ENCODE results near the gene SPEF2. TPM values are rescaled to one million over a fixed set of nuclear protein-coding genes. Genes with fewer than 3 reads are reported as not detected.

The SPEF2 gene
- total RNA-seq, 1 donor from 2014 or later = 3.7 TPM

- H3K9me3 ChIP-seq (ENCODE audit: control insufficient read depth in 3 of 3, low read length in 3 of 3) = no peaks in the 10 kb centered on the region
- H3K27ac ChIP-seq (ENCODE audit: low read depth, low read length) = no peak overlapping the region
- no peaks in the 10 kb centered on the region for H3K4me1 ChIP-seq (ENCODE audit: control insufficient read depth in 3 of 3, insufficient read depth in 3 of 3, low read length in 3 of 3)
- no peak overlapping the region for H3K4me3 ChIP-seq (ENCODE audit: low read length in 3 of 3)
- H3K36me3 ChIP-seq (ENCODE audit: control insufficient read depth in 3 of 3, insufficient read depth in 3 of 3, low read length in 3 of 3) = no peaks in the 10 kb centered on the region
- H3K9ac ChIP-seq (ENCODE audit: low read depth in 1 of 3, low read length in 3 of 3) = no peak overlapping the region
- H3K27me3 ChIP-seq (ENCODE audit: control insufficient read depth in 3 of 3, insufficient read depth in 3 of 3, low read length in 3 of 3) = no peaks in the 10 kb centered on the region
Observed at GRCh38 chr5:35651002-35651756, 33.5 kb downstream of the SPEF2 start.

DNA sequence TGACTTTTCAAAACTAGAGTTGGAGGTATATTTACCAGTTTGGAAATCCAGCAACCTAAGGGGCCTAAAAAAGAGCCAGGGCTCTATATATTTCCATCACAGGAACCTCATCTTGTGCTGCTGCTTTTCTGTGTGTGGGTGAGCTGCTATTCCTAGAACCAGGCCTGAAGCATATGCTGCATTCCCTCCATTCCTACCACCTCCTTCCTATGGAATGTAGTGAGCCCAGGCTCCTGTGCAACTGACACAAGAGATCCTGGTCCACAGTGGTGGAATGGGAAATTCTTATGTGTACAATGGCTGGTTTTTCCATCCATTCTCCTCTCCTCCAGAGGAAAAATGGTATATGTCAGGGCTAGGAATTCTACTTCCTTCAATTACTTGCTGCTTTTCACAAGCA, 39.1 kb downstream of the SPEF2 start:
- Histone ChIP-seq H3K27me3 (ENCODE audit: control insufficient read depth in 3 of 3, insufficient read depth in 3 of 3, low read length in 3 of 3) (no peaks in the 10 kb centered on the region), H3K9ac (ENCODE audit: low read depth in 1 of 3, low read length in 3 of 3) (no peak overlapping the region), H3K4me1 (ENCODE audit: control insufficient read depth in 3 of 3, insufficient read depth in 3 of 3, low read length in 3 of 3) (no peaks in the 10 kb centered on the region), H3K9me3 (ENCODE audit: control insufficient read depth in 3 of 3, low read length in 3 of 3) (no peaks in the 10 kb centered on the region), H3K4me3 (ENCODE audit: low read length in 3 of 3) (no peak overlapping the region), H3K36me3 (ENCODE audit: control insufficient read depth in 3 of 3, insufficient read depth in 3 of 3, low read length in 3 of 3) (no peaks in the 10 kb centered on the region), H3K27ac (ENCODE audit: low read depth, low read length) (no peak overlapping the region)

GRCh38 chr5:35657877-35658276, 40.2 kb downstream of the SPEF2 start:
- no peaks in the 10 kb centered on the region for H3K27me3 ChIP-seq (ENCODE audit: control insufficient read depth in 3 of 3, insufficient read depth in 3 of 3, low read length in 3 of 3)
- no peak overlapping the region for H3K9ac ChIP-seq (ENCODE audit: low read depth in 1 of 3, low read length in 3 of 3)
- no peaks in the 10 kb centered on the region for H3K36me3 ChIP-seq (ENCODE audit: control insufficient read depth in 3 of 3, insufficient read depth in 3 of 3, low read length in 3 of 3)
- no peaks in the 10 kb centered on the region for H3K9me3 ChIP-seq (ENCODE audit: control insufficient read depth in 3 of 3, low read length in 3 of 3)
- H3K27ac ChIP-seq (ENCODE audit: low read depth, low read length) = no peak overlapping the region
- no peak overlapping the region for H3K4me3 ChIP-seq (ENCODE audit: low read length in 3 of 3)
- H3K4me1 ChIP-seq (ENCODE audit: control insufficient read depth in 3 of 3, insufficient read depth in 3 of 3, low read length in 3 of 3) = no peaks in the 10 kb centered on the region

- H3K27ac ChIP-seq (ENCODE audit: low read depth, low read length) = no peak overlapping the region
- no peaks in the 10 kb centered on the region for H3K36me3 ChIP-seq (ENCODE audit: control insufficient read depth in 3 of 3, insufficient read depth in 3 of 3, low read length in 3 of 3)
- H3K9me3 ChIP-seq (ENCODE audit: control insufficient read depth in 3 of 3, low read length in 3 of 3) = no peaks in the 10 kb centered on the region
- no peaks in the 10 kb centered on the region for H3K4me1 ChIP-seq (ENCODE audit: control insufficient read depth in 3 of 3, insufficient read depth in 3 of 3, low read length in 3 of 3)
- no peak overlapping the region for H3K4me3 ChIP-seq (ENCODE audit: low read length in 3 of 3)
- H3K9ac ChIP-seq (ENCODE audit: low read depth in 1 of 3, low read length in 3 of 3) = no peak overlapping the region
- no peaks in the 10 kb centered on the region for H3K27me3 ChIP-seq (ENCODE audit: control insufficient read depth in 3 of 3, insufficient read depth in 3 of 3, low read length in 3 of 3)
Observed at GRCh38 chr5:35659556-35659955, 41.9 kb downstream of the SPEF2 start.

DNA sequence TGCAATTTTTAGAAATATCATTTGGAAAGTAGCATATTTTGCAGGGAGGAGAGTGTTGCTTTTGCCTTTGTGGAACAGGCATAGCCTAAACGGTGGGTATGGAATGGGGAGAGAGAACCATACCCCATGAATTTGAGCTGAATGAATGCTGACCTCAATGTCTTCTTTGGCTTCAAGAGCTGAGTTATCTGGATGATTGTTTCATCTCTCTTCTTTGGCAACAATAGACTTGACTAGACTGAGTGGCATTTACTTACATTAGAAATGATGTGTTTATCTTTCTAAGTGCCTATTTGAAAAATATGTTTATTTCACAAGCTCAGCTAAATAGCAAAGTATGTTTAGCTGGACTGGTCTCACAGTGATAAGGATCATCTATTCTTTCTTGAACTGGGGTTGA, 42.8 kb downstream of the SPEF2 start:
- Histone ChIP-seq H3K4me3 (ENCODE audit: low read length in 3 of 3) (no peak overlapping the region), H3K4me1 (ENCODE audit: control insufficient read depth in 3 of 3, insufficient read depth in 3 of 3, low read length in 3 of 3) (no peaks in the 10 kb centered on the region), H3K27ac (ENCODE audit: low read depth, low read length) (no peak overlapping the region), H3K36me3 (ENCODE audit: control insufficient read depth in 3 of 3, insufficient read depth in 3 of 3, low read length in 3 of 3) (no peaks in the 10 kb centered on the region), H3K27me3 (ENCODE audit: control insufficient read depth in 3 of 3, insufficient read depth in 3 of 3, low read length in 3 of 3) (no peaks in the 10 kb centered on the region), H3K9ac (ENCODE audit: low read depth in 1 of 3, low read length in 3 of 3) (no peak overlapping the region), H3K9me3 (ENCODE audit: control insufficient read depth in 3 of 3, low read length in 3 of 3) (no peaks in the 10 kb centered on the region)

DNA sequence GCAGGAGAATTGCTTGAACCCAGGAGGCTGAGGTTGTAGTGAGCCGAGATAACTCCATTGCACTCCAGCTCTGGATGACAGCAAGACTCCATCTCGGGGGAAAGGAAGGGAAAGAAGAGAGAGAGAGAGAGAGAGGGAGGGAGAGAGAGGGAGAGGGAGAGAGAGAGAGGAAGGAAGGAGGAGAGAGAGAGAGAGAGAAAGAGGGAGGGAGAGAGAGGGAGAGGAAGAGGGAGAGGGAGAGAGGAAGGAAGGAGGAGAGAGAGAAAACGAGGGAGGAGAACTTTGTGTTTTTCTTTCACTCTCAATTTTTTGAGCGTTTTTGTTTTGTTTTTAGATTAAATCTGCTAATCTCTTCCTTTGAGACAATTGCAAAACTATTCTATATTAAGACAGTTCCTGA, 46.9 kb downstream of the SPEF2 start:
- no peaks in the 10 kb centered on the region for H3K36me3 ChIP-seq (ENCODE audit: control insufficient read depth in 3 of 3, insufficient read depth in 3 of 3, low read length in 3 of 3)

DNA sequence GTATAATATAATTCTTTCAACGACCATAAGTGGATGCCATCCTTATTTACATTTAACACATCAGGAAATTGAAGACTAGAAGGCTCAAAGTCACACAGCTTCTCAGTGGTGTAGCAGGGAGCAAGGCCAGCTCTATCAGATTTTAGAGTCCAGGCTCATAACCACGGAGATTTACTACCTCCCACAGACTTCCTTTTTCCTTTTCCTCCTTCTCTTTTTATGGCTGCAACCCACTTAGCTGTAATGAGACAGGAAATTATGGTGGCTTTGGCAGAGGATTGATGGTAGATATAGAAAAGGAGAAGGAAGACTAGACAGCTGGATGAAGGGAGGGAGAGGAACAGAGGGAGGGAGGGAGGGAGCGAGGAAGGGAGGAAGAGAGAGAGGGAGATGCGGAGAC, 47.4 kb downstream of the SPEF2 start:
- Histone ChIP-seq H3K4me3 (ENCODE audit: low read length in 3 of 3) (no peak overlapping the region), H3K36me3 (ENCODE audit: control insufficient read depth in 3 of 3, insufficient read depth in 3 of 3, low read length in 3 of 3) (no peaks in the 10 kb centered on the region), H3K27ac (ENCODE audit: low read depth, low read length) (no peak overlapping the region), H3K9ac (ENCODE audit: low read depth in 1 of 3, low read length in 3 of 3) (no peak overlapping the region), H3K4me1 (ENCODE audit: control insufficient read depth in 3 of 3, insufficient read depth in 3 of 3, low read length in 3 of 3) (no peaks in the 10 kb centered on the region), H3K27me3 (ENCODE audit: control insufficient read depth in 3 of 3, insufficient read depth in 3 of 3, low read length in 3 of 3) (no peaks in the 10 kb centered on the region), H3K9me3 (ENCODE audit: control insufficient read depth in 3 of 3, low read length in 3 of 3) (no peaks in the 10 kb centered on the region)

More for the DNA sequence above, 46.9 kb downstream of the SPEF2 start:
- Histone ChIP-seq H3K4me1 (ENCODE audit: control insufficient read depth in 3 of 3, insufficient read depth in 3 of 3, low read length in 3 of 3) (no peaks in the 10 kb centered on the region), H3K9ac (ENCODE audit: low read depth in 1 of 3, low read length in 3 of 3) (no peak overlapping the region), H3K4me3 (ENCODE audit: low read length in 3 of 3) (no peak overlapping the region), H3K27ac (ENCODE audit: low read depth, low read length) (no peak overlapping the region), H3K9me3 (ENCODE audit: control insufficient read depth in 3 of 3, low read length in 3 of 3) (no peaks in the 10 kb centered on the region), H3K27me3 (ENCODE audit: control insufficient read depth in 3 of 3, insufficient read depth in 3 of 3, low read length in 3 of 3) (no peaks in the 10 kb centered on the region)

DNA sequence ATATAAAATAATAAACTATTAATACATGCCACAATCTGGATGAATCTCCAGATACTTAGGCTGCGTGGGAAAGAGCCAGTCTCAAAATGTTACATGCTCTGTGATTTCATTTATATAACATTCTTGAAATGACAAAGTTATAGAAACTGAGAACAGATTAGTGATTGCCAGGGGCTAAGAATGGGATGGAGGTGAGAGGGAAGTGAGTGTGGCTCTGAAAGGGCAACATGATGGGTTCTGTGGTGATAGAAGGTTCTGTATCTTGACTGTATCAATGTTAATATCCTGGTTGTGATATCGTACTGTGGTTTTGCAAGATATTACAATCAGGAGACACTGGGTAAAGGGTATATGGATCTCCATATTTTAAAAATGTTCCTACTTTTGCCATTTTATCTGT, 50.7 kb downstream of the SPEF2 start:
- Histone ChIP-seq H3K4me3 (ENCODE audit: low read length in 3 of 3) (no peak overlapping the region), H3K9me3 (ENCODE audit: control insufficient read depth in 3 of 3, low read length in 3 of 3) (no peaks in the 10 kb centered on the region), H3K4me1 (ENCODE audit: control insufficient read depth in 3 of 3, insufficient read depth in 3 of 3, low read length in 3 of 3) (no peaks in the 10 kb centered on the region), H3K27ac (ENCODE audit: low read depth, low read length) (no peak overlapping the region), H3K36me3 (ENCODE audit: control insufficient read depth in 3 of 3, insufficient read depth in 3 of 3, low read length in 3 of 3) (no peaks in the 10 kb centered on the region), H3K9ac (ENCODE audit: low read depth in 1 of 3, low read length in 3 of 3) (no peak overlapping the region), H3K27me3 (ENCODE audit: control insufficient read depth in 3 of 3, insufficient read depth in 3 of 3, low read length in 3 of 3) (no peaks in the 10 kb centered on the region)

- H3K36me3 ChIP-seq (ENCODE audit: control insufficient read depth in 3 of 3, insufficient read depth in 3 of 3, low read length in 3 of 3) = no peaks in the 10 kb centered on the region
- H3K27me3 ChIP-seq (ENCODE audit: control insufficient read depth in 3 of 3, insufficient read depth in 3 of 3, low read length in 3 of 3) = no peaks in the 10 kb centered on the region
Observed at GRCh38 chr5:35668794-35669193, 51.1 kb downstream of the SPEF2 start.

GRCh38 chr5:35671541-35672295, 54.1 kb downstream of the SPEF2 start:
- no peak overlapping the region for H3K27ac ChIP-seq (ENCODE audit: low read depth, low read length)
- H3K4me3 ChIP-seq (ENCODE audit: low read length in 3 of 3) = no peak overlapping the region
- no peak overlapping the region for H3K9ac ChIP-seq (ENCODE audit: low read depth in 1 of 3, low read length in 3 of 3)
- H3K4me1 ChIP-seq (ENCODE audit: control insufficient read depth in 3 of 3, insufficient read depth in 3 of 3, low read length in 3 of 3) = no peaks in the 10 kb centered on the region
- H3K36me3 ChIP-seq (ENCODE audit: control insufficient read depth in 3 of 3, insufficient read depth in 3 of 3, low read length in 3 of 3) = no peaks in the 10 kb centered on the region
- no peaks in the 10 kb centered on the region for H3K9me3 ChIP-seq (ENCODE audit: control insufficient read depth in 3 of 3, low read length in 3 of 3)
- H3K27me3 ChIP-seq (ENCODE audit: control insufficient read depth in 3 of 3, insufficient read depth in 3 of 3, low read length in 3 of 3) = no peaks in the 10 kb centered on the region

More at GRCh38 chr5:35668794-35669193, 51.1 kb downstream of the SPEF2 start:
- H3K9ac ChIP-seq (ENCODE audit: low read depth in 1 of 3, low read length in 3 of 3) = no peak overlapping the region
- H3K4me3 ChIP-seq (ENCODE audit: low read length in 3 of 3) = no peak overlapping the region
- H3K4me1 ChIP-seq (ENCODE audit: control insufficient read depth in 3 of 3, insufficient read depth in 3 of 3, low read length in 3 of 3) = no peaks in the 10 kb centered on the region
- no peak overlapping the region for H3K27ac ChIP-seq (ENCODE audit: low read depth, low read length)
- H3K9me3 ChIP-seq (ENCODE audit: control insufficient read depth in 3 of 3, low read length in 3 of 3) = no peaks in the 10 kb centered on the region
